SK-N-SH (cell line): Measurements from ENCODE around the gene CLASRP. TPM values are rescaled to one million over a fixed set of nuclear protein-coding genes. Genes with fewer than 3 reads are reported as not detected.

Source experiments
- polyA plus RNA-seq, 3 experiments: library from polyadenylated mRNA; depleted of rRNA; stranded (reverse); fragments of >200 nt; gene quantifications; 2 replicates each; pipeline ENCODE4 v1.2.3, GENCODE V29; 2012
- small RNA-seq, 7 experiments: library from RNA; depleted of rRNA; stranded (forward); fragments of <200 nt; gene quantifications; one replicate each; pipeline ENCODE3, GENCODE V24; 2012

CLASRP gene
- polyA plus RNA-seq, 1 of the 3 experiments (the other 2 are of a cell fraction), result 54.8 TPM

Small RNA genes within 50 kb of the gene (small RNA-seq; reads per million reads assigned to genes)
- 0 to 3.1 (median 0) reads per million in 7 experiments for gene RNU6-611P

Other genes starting within 250 kb of the CLASRP start
- 9.7 and 34.0 TPM in 2 replicates for gene BCAM, start 229.9 kb upstream of the CLASRP start, polyA plus RNA-seq (2012; rRNA removed)
- gene NECTIN2, start 192.7 kb upstream of the CLASRP start, polyA plus RNA-seq (2012; rRNA removed), result 96.6 and 121 TPM in 2 replicates
- gene TOMM40, start 147.8 kb upstream of the CLASRP start, polyA plus RNA-seq (2012; rRNA removed), result 66.9 and 78.9 TPM in 2 replicates
- gene APOE, start 133.2 kb upstream of the CLASRP start, polyA plus RNA-seq (2012; rRNA removed), result 56.0 and 65.7 TPM in 2 replicates
- gene APOC1, start 124.4 kb upstream of the CLASRP start, polyA plus RNA-seq (2012; rRNA removed), result 0.73 and 2.7 TPM in 2 replicates
- gene APOC4, start 96.8 kb upstream of the CLASRP start, polyA plus RNA-seq (2012; rRNA removed), result not detected in 2 replicates
- not detected in 2 replicates for gene APOC2, start 93.0 kb upstream of the CLASRP start, polyA plus RNA-seq (2012; rRNA removed)
- gene CLPTM1, start 83.7 kb upstream of the CLASRP start, polyA plus RNA-seq (2012; rRNA removed), result 58.4 and 86.5 TPM in 2 replicates
- 9.5 and 12.6 TPM in 2 replicates for gene RELB, start 37.6 kb upstream of the CLASRP start, polyA plus RNA-seq (2012; rRNA removed)
- gene ZNF296, start 37.4 kb downstream of the CLASRP start, polyA plus RNA-seq (2012; rRNA removed), result 0.16 and 0.21 TPM in 2 replicates
- gene GEMIN7, start 40.2 kb downstream of the CLASRP start, polyA plus RNA-seq (2012; rRNA removed), result 24.2 and 28.7 TPM in 2 replicates
- 19.3 and 24.4 TPM in 2 replicates for gene PPP1R37, start 54.1 kb downstream of the CLASRP start, polyA plus RNA-seq (2012; rRNA removed)
- gene NKPD1, start 121.9 kb downstream of the CLASRP start, polyA plus RNA-seq (2012; rRNA removed), result 0.06 and 0.12 TPM in 2 replicates
- 53.0 and 59.0 TPM in 2 replicates for gene TRAPPC6A, start 139.2 kb downstream of the CLASRP start, polyA plus RNA-seq (2012; rRNA removed)
- gene BLOC1S3, start 139.7 kb downstream of the CLASRP start, polyA plus RNA-seq (2012; rRNA removed), result 3.0 and 3.7 TPM in 2 replicates
- gene EXOC3L2, start 206.4 kb downstream of the CLASRP start, polyA plus RNA-seq (2012; rRNA removed), result 0.02 TPM in 1 of 2 replicates, not detected in the other
- gene MARK4, start 212.2 kb downstream of the CLASRP start, polyA plus RNA-seq (2012; rRNA removed), result 9.8 and 16.3 TPM in 2 replicates